Measurements from ENCODE around the gene VPS11. TPM values are rescaled to one million over a fixed set of nuclear protein-coding genes. Genes with fewer than 3 reads are reported as not detected.

The VPS11 gene
- total RNA-seq, 1 donor from 2014 or later: 45.6 TPM

GRCh38 chr11:119118227-119118626 is 50.6 kb downstream of the VPS11 start:
- H3K4me3 ChIP-seq: no peak overlapping the region
- peaks cover 16% of the 10 kb centered on the region for H3K4me1 ChIP-seq
- DNase-seq (no peak), ATAC-seq (no peak)
- H3K9me3 ChIP-seq: no peaks in the 10 kb centered on the region
- H3K36me3 ChIP-seq: peaks cover 37% of the 10 kb centered on the region
- H3K27ac ChIP-seq: no peak overlapping the region
- intact Hi-C loops (cut with DNase I): no loop called here
- H3K27me3 ChIP-seq (ENCODE audit: low read depth): no peaks in the 10 kb centered on the region
- TF ChIP-seq CTCF (IDR thresholded peaks at IDR 0.05): no peak

- no peak for ATAC-seq
- intact Hi-C loops (cut with DNase I): no loop called here
- TF ChIP-seq CTCF (IDR thresholded peaks at IDR 0.05): no peak
- Histone ChIP-seq H3K27ac (no peak overlapping the region), H3K27me3 (ENCODE audit: low read depth) (no peaks in the 10 kb centered on the region), H3K36me3 (peaks cover 34% of the 10 kb centered on the region), H3K4me3 (no peak overlapping the region), H3K4me1 (peaks cover 16% of the 10 kb centered on the region), H3K9me3 (no peaks in the 10 kb centered on the region)
- no peak for DNase-seq
These were observed 51.3 kb downstream of the VPS11 start for GRCh38 chr11:119118946-119119345.

GRCh38 chr11:119120639-119121007 is 53.0 kb downstream of the VPS11 start:
- Histone ChIP-seq H3K27ac (peak overlapping the region; percentile 83), H3K4me3 (peak overlapping the region; percentile 93), H3K9me3 (no peaks in the 10 kb centered on the region), H3K27me3 (ENCODE audit: low read depth) (no peaks in the 10 kb centered on the region), H3K36me3 (peaks cover 31% of the 10 kb centered on the region), H3K4me1 (peaks cover 16% of the 10 kb centered on the region)
- ATAC-seq (no peak), DNase-seq (no peak)
- no peak for TF ChIP-seq CTCF (IDR thresholded peaks at IDR 0.05)
- intact Hi-C loops (cut with DNase I): no loop called here

GRCh38 chr11:119121008-119121810 is 53.6 kb downstream of the VPS11 start, which contains the start of gene HINFP:
Gene HINFP, plus strand, starts transcription at chr11:119121580. Its CDS starts 5,365 bp downstream, at chr11:119126945.
- no peak for TF ChIP-seq CTCF (IDR thresholded peaks at IDR 0.05)
- Histone ChIP-seq H3K4me3 (peak within 1 kb of the TSS; percentile 93), H3K27ac (peak within 1 kb of the TSS; percentile 83), H3K4me1 (peaks cover 16% of the 10 kb centered on the region), H3K9me3 (no peaks in the 10 kb centered on the region), H3K36me3 (peaks cover 26% of the 10 kb centered on the region), H3K27me3 (ENCODE audit: low read depth) (no peaks in the 10 kb centered on the region)
- ATAC-seq: peak; percentile 100
- peak; percentile 100 for DNase-seq
- intact Hi-C loops (cut with DNase I): no loop called here

- DNase-seq (no peak), ATAC-seq (no peak)
- H3K4me1 ChIP-seq: peaks cover 16% of the 10 kb centered on the region
- H3K9me3 ChIP-seq: no peaks in the 10 kb centered on the region
- intact Hi-C loops (cut with DNase I): no loop called here
- H3K27me3 ChIP-seq (ENCODE audit: low read depth): no peaks in the 10 kb centered on the region
- no peak for TF ChIP-seq CTCF (IDR thresholded peaks at IDR 0.05)
- H3K27ac ChIP-seq: peak overlapping the region; percentile 80
- H3K4me3 ChIP-seq: peak overlapping the region; percentile 93
- H3K36me3 ChIP-seq: peaks cover 27% of the 10 kb centered on the region
These were observed 54.1 kb downstream of the VPS11 start for GRCh38 chr11:119121811-119122124.

Measured in lower lobe of right lung (tissue), 2 donors.